ENCODE measurements around the gene TSGA10IP. TPM values are rescaled to one million over a fixed set of nuclear protein-coding genes. Genes with fewer than 3 reads are reported as not detected.

Gene TSGA10IP
- total and polyA plus RNA-seq, 2 donors (not counting 1 experiment from before 2014, with no cell fraction given) = not detected

- H3K9ac ChIP-seq (ENCODE audit: low read length) = no peak overlapping the region
- H3K27ac ChIP-seq (ENCODE audit: low read length in 2 of 2) = no peak overlapping the region
- CTCF ChIA-PET = interaction anchor here (1.6 kb wide), 2 partner anchors 79 to 84 kb away, joined by 4 read pairs; partner anchors contain the start of gene CCDC85B
- H3K4me1 ChIP-seq (ENCODE audit: control insufficient read depth in 2 of 2, insufficient read depth in 2 of 2, low read length in 2 of 2) = peaks cover 2 to 4% of the 10 kb centered on the region in 2 donors
- no peak for ATAC-seq (ENCODE audit: low read depth)
- H2AFZ ChIP-seq (ENCODE audit: insufficient read depth, low read depth, low read length, poor library complexity, severe bottlenecking) = no peak overlapping the region
- Mint-ChIP-seq H3K27me3 (no peaks in the 10 kb centered on the region), H3K4me3 (no peak overlapping the region), H3K9me3 (ENCODE audit: insufficient read depth) (no peaks in the 10 kb centered on the region), H3K27ac (peak overlapping the region; percentile 26), H3K4me1 (peaks cover 9% of the 10 kb centered on the region)
- no peaks in the 10 kb centered on the region for H3K9me3 ChIP-seq (ENCODE audit: control extremely low read depth in 1 of 3, control insufficient read depth in 2 of 3, insufficient read depth in 1 of 3, low read length in 2 of 3)
- TF ChIP-seq CTCF (IDR thresholded peaks at IDR 0.05) = no peak
- no peak for TF ChIP-seq EZH2 (IDR thresholded peaks at IDR 0.05; ENCODE audit: borderline replicate concordance, insufficient read depth, low read depth, low read length, poor library complexity, severe bottlenecking)
- no peak for DNase-seq
- POLR2A ChIA-PET = no interaction called here
- WGBS (ENCODE audit: insufficient coverage) = 94% methylated on average over 11 of the region's 15 CpGs
- no peak overlapping the region for H3K4me2 ChIP-seq (replicated peaks; ENCODE audit: low read depth, low read length, poor library complexity, severe bottlenecking)
- no peaks in the 10 kb centered on the region for H3K27me3 ChIP-seq (replicated peaks in 1 of 4; ENCODE audit: control extremely low read depth in 1 of 4, control insufficient read depth in 3 of 4, insufficient read depth in 4 of 4, low read length in 3 of 4)
- intact Hi-C loops (cut with micrococcal nuclease) = no loop called here
- H4K20me1 ChIP-seq (ENCODE audit: control insufficient read depth, insufficient read depth, low read length, poor library complexity, severe bottlenecking) = peaks cover 45% of the 10 kb centered on the region
- no peak overlapping the region for H3K4me3 ChIP-seq (ENCODE audit: control extremely low read depth in 1 of 5, extremely low read depth in 1 of 5, insufficient read depth in 1 of 5, low read depth in 2 of 5, low read length in 4 of 5)
- H3K79me2 ChIP-seq (ENCODE audit: control insufficient read depth, insufficient read depth, low read length) = peaks cover 34% of the 10 kb centered on the region
- peaks cover 10 to 77% of the 10 kb centered on the region in 2 experiments for H3K36me3 ChIP-seq (replicated peaks in 1 of 2; ENCODE audit: control extremely low read depth in 1 of 2, control insufficient read depth in 1 of 2, extremely low read depth in 1 of 2, insufficient read depth in 2 of 2, low read length in 1 of 2)
Observed at GRCh38 chr11:65968600-65969482, 23.6 kb downstream of the TSGA10IP start.

GRCh38 chr11:65972116-65972515 lies 26.8 kb downstream of the TSGA10IP start:
- TF ChIP-seq EZH2 (IDR thresholded peaks at IDR 0.05; ENCODE audit: borderline replicate concordance, insufficient read depth, low read depth, low read length, poor library complexity, severe bottlenecking) = no peak
- no peak for TF ChIP-seq CTCF (IDR thresholded peaks at IDR 0.05)
- peaks cover 2% of the 10 kb centered on the region for H3K79me2 ChIP-seq (ENCODE audit: control insufficient read depth, insufficient read depth, low read length)
- peaks cover 2% of the 10 kb centered on the region for H3K4me1 Mint-ChIP-seq
- no peaks in the 10 kb centered on the region for H3K27me3 Mint-ChIP-seq
- H3K36me3 ChIP-seq (replicated peaks in 1 of 2; ENCODE audit: control extremely low read depth in 1 of 2, control insufficient read depth in 1 of 2, extremely low read depth in 1 of 2, insufficient read depth in 2 of 2, low read length in 1 of 2) = peaks cover 3 to 59% of the 10 kb centered on the region in 2 experiments
- ATAC-seq (ENCODE audit: low read depth) (no peak), DNase-seq (no peak)
- H2AFZ ChIP-seq (ENCODE audit: insufficient read depth, low read depth, low read length, poor library complexity, severe bottlenecking) = no peak overlapping the region
- no peak overlapping the region for H3K9ac ChIP-seq (ENCODE audit: low read length)
- no peak overlapping the region for H3K27ac ChIP-seq (ENCODE audit: low read length in 2 of 2)
- no peaks in the 10 kb centered on the region for H3K27me3 ChIP-seq (replicated peaks in 1 of 4; ENCODE audit: control extremely low read depth in 1 of 4, control insufficient read depth in 3 of 4, insufficient read depth in 4 of 4, low read length in 3 of 4)
- no peak overlapping the region for H3K4me3 Mint-ChIP-seq
- no peak overlapping the region for H3K4me2 ChIP-seq (replicated peaks; ENCODE audit: low read depth, low read length, poor library complexity, severe bottlenecking)
- peaks cover 17% of the 10 kb centered on the region for H4K20me1 ChIP-seq (ENCODE audit: control insufficient read depth, insufficient read depth, low read length, poor library complexity, severe bottlenecking)
- no peaks in the 10 kb centered on the region for H3K4me1 ChIP-seq (ENCODE audit: control insufficient read depth in 2 of 2, insufficient read depth in 2 of 2, low read length in 2 of 2)
- intact Hi-C loops (cut with micrococcal nuclease) = no loop called here
- ChIA-PET CTCF (interaction anchor here (0.8 to 3.4 kb wide), 5 partner anchors 16 to 87 kb away, joined by 3 to 11 read pairs (median 8); partner anchors contain the start of genes CCDC85B and FIBP), POLR2A (no interaction called here)
- H3K4me3 ChIP-seq (ENCODE audit: control extremely low read depth in 1 of 5, extremely low read depth in 1 of 5, insufficient read depth in 1 of 5, low read depth in 2 of 5, low read length in 4 of 5) = no peak overlapping the region
- H3K27ac Mint-ChIP-seq = no peak overlapping the region
- 97% methylated on average over 3 of the region's 8 CpGs for WGBS (ENCODE audit: insufficient coverage)
- no peaks in the 10 kb centered on the region for H3K9me3 ChIP-seq (ENCODE audit: control extremely low read depth in 1 of 3, control insufficient read depth in 2 of 3, insufficient read depth in 1 of 3, low read length in 2 of 3)
- H3K9me3 Mint-ChIP-seq (ENCODE audit: insufficient read depth) = no peaks in the 10 kb centered on the region

Measured in B cell (primary cell).